MM.1S (cell line): ENCODE results near the gene NGDN.

Experiments used
- EZH2 ChIP-seq: fragments of 300-600 bp; sonication (generic); optimal IDR thresholded peaks from 2 replicates; pipeline ENCODE3; 2017; ENCODE audit warnings: low read depth, mild to moderate bottlenecking, antibody characterized with exemption, low read length, mixed read lengths
- TF ChIP-seq, protein P1 (sequence below): fragments of 300-600 bp; sonication (generic); IDR thresholded peaks from 2 replicates; pipeline ENCODE4 v1.5.1; 2016; ENCODE audit warnings: antibody characterized with exemption, low read length, mixed read lengths

DNA sequence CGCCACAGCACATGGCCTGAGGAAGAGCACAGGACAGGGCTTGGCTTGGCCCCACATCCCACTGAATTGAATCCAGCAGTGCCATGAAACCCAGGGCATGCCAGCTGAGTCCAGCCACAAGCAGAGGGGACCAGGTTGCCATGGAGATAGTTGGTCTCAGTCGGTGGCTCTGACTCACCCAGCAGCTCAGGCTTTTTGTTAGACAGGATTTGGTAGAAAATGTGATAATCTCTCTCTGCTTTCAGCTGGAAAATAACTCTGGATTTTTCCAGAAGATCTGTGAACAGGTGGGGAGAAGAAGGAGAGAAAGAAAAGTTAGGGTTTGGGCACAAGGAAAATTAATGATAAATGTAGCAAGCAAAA lies 38.8 kb upstream of the NGDN start:
- no peak for TF ChIP-seq EZH2
- TF ChIP-seq, protein P1, sequence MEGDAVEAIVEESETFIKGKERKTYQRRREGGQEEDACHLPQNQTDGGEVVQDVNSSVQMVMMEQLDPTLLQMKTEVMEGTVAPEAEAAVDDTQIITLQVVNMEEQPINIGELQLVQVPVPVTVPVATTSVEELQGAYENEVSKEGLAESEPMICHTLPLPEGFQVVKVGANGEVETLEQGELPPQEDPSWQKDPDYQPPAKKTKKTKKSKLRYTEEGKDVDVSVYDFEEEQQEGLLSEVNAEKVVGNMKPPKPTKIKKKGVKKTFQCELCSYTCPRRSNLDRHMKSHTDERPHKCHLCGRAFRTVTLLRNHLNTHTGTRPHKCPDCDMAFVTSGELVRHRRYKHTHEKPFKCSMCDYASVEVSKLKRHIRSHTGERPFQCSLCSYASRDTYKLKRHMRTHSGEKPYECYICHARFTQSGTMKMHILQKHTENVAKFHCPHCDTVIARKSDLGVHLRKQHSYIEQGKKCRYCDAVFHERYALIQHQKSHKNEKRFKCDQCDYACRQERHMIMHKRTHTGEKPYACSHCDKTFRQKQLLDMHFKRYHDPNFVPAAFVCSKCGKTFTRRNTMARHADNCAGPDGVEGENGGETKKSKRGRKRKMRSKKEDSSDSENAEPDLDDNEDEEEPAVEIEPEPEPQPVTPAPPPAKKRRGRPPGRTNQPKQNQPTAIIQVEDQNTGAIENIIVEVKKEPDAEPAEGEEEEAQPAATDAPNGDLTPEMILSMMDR = no peak
